ENCODE results near the gene ZNF184. TPM values are rescaled to one million over a fixed set of nuclear protein-coding genes. Genes with fewer than 3 reads are reported as not detected.

The ZNF184 gene
- total RNA-seq: 8.4 and 9.2 TPM in 2 replicates

GRCh38 chr6:27472617-27473400, at the start of gene ZNF184:
TSS of gene ZNF184 (minus strand) at chr6:27473105. CDS start at chr6:27472294, 811 bp downstream.
- H3K27ac Mint-ChIP-seq: peak within 1 kb of the TSS; percentile 84
- DNase-seq (ENCODE audit: low spot score): peak; percentile 87
- H3K4me1 Mint-ChIP-seq (ENCODE audit: low read depth): peaks cover 38% of the 10 kb centered on the region
- H3K4me3 Mint-ChIP-seq (ENCODE audit: low read depth): peak within 1 kb of the TSS; percentile 92
- peaks cover 36% of the 10 kb centered on the region for H3K36me3 Mint-ChIP-seq (ENCODE audit: low read depth)
- peaks cover 14% of the 10 kb centered on the region for H3K9me3 Mint-ChIP-seq
- intact Hi-C loops (cut with micrococcal nuclease): loop anchor here (1.0 to 10.0 kb wide), 8 partner anchors 30 to 938 kb away; partner anchors contain the start of genes ABT1, HMGN4 and ZNF391
- peaks cover 3% of the 10 kb centered on the region for H3K27me3 Mint-ChIP-seq (ENCODE audit: low read depth)

- Mint-ChIP-seq H3K36me3 (ENCODE audit: low read depth) (no peaks in the 10 kb centered on the region), H3K4me3 (ENCODE audit: low read depth) (peak overlapping the region; percentile 79), H3K9me3 (no peaks in the 10 kb centered on the region), H3K27me3 (ENCODE audit: low read depth) (peaks cover 30% of the 10 kb centered on the region), H3K4me1 (ENCODE audit: low read depth) (peaks cover 11% of the 10 kb centered on the region), H3K27ac (peak overlapping the region; percentile 62)
- DNase-seq (ENCODE audit: low spot score): peak; percentile 30
- intact Hi-C loops (cut with micrococcal nuclease): loop anchor here (1.0 to 5.0 kb wide), 7 partner anchors 16 to 376 kb away; no protein-coding TSS in a partner anchor
Observed at GRCh38 chr6:27518881-27519795, 46.2 kb upstream of the ZNF184 start.

- Mint-ChIP-seq H3K36me3 (ENCODE audit: low read depth) (no peaks in the 10 kb centered on the region), H3K4me1 (ENCODE audit: low read depth) (peaks cover 11% of the 10 kb centered on the region), H3K9me3 (no peaks in the 10 kb centered on the region), H3K27me3 (ENCODE audit: low read depth) (peaks cover 36% of the 10 kb centered on the region), H3K4me3 (ENCODE audit: low read depth) (peak overlapping the region; percentile 79), H3K27ac (no peak overlapping the region)
- DNase-seq (ENCODE audit: low spot score): no peak
- intact Hi-C loops (cut with micrococcal nuclease): loop anchor here (2.0 to 5.0 kb wide), 5 partner anchors 91 to 377 kb away; no protein-coding TSS in a partner anchor
Observed at GRCh38 chr6:27517928-27518787, 45.3 kb upstream of the ZNF184 start.

- Mint-ChIP-seq H3K27ac (no peak overlapping the region), H3K9me3 (no peaks in the 10 kb centered on the region), H3K4me1 (ENCODE audit: low read depth) (peaks cover 11% of the 10 kb centered on the region), H3K27me3 (ENCODE audit: low read depth) (peaks cover 42% of the 10 kb centered on the region), H3K36me3 (ENCODE audit: low read depth) (no peaks in the 10 kb centered on the region), H3K4me3 (ENCODE audit: low read depth) (no peak overlapping the region)
- intact Hi-C loops (cut with micrococcal nuclease): loop anchor here (5.0 kb wide), 1 partner anchor 280 kb away; no protein-coding TSS in a partner anchor
- no peak for DNase-seq (ENCODE audit: low spot score)
Observed at GRCh38 chr6:27517238-27517637, 44.3 kb upstream of the ZNF184 start.

GRCh38 chr6:27514906-27515495, 42.1 kb upstream of the ZNF184 start:
- Mint-ChIP-seq H3K4me3 (ENCODE audit: low read depth) (no peak overlapping the region), H3K36me3 (ENCODE audit: low read depth) (no peaks in the 10 kb centered on the region), H3K27me3 (ENCODE audit: low read depth) (peaks cover 50% of the 10 kb centered on the region), H3K4me1 (ENCODE audit: low read depth) (peaks cover 11% of the 10 kb centered on the region), H3K9me3 (no peaks in the 10 kb centered on the region), H3K27ac (no peak overlapping the region)
- intact Hi-C loops (cut with micrococcal nuclease): loop anchor here (5.0 kb wide), 1 partner anchor 282 kb away; no protein-coding TSS in a partner anchor
- DNase-seq (ENCODE audit: low spot score): no peak

GRCh38 chr6:27512525-27512924, 39.6 kb upstream of the ZNF184 start:
- Mint-ChIP-seq H3K36me3 (ENCODE audit: low read depth) (no peaks in the 10 kb centered on the region), H3K27ac (no peak overlapping the region), H3K4me3 (ENCODE audit: low read depth) (no peak overlapping the region), H3K4me1 (ENCODE audit: low read depth) (no peaks in the 10 kb centered on the region), H3K9me3 (no peaks in the 10 kb centered on the region), H3K27me3 (ENCODE audit: low read depth) (peaks cover 59% of the 10 kb centered on the region)
- DNase-seq (ENCODE audit: low spot score): no peak
- intact Hi-C loops (cut with micrococcal nuclease): no loop called here

- intact Hi-C loops (cut with micrococcal nuclease): loop anchor here (10.0 kb wide), 1 partner anchor 192 kb away; the partner anchor contains the start of gene POM121L2
- H3K9me3 Mint-ChIP-seq: no peaks in the 10 kb centered on the region
Observed at GRCh38 chr6:27507041-27507956, 34.4 kb upstream of the ZNF184 start.

GRCh38 chr6:27505209-27506027, 32.5 kb upstream of the ZNF184 start:
- H3K4me3 Mint-ChIP-seq (ENCODE audit: low read depth): no peak overlapping the region
- H3K4me1 Mint-ChIP-seq (ENCODE audit: low read depth): peaks cover 23% of the 10 kb centered on the region
- peak; percentile 16 for DNase-seq (ENCODE audit: low spot score)
- no peaks in the 10 kb centered on the region for H3K36me3 Mint-ChIP-seq (ENCODE audit: low read depth)
- no peak overlapping the region for H3K27ac Mint-ChIP-seq
- no peaks in the 10 kb centered on the region for H3K9me3 Mint-ChIP-seq
- intact Hi-C loops (cut with micrococcal nuclease): loop anchor here (10.0 kb wide), 1 partner anchor 191 kb away; the partner anchor contains the start of gene POM121L2
- peaks cover 25% of the 10 kb centered on the region for H3K27me3 Mint-ChIP-seq (ENCODE audit: low read depth)

More at GRCh38 chr6:27507041-27507956, 34.4 kb upstream of the ZNF184 start:
- Mint-ChIP-seq H3K4me3 (ENCODE audit: low read depth) (no peak overlapping the region), H3K27me3 (ENCODE audit: low read depth) (peaks cover 29% of the 10 kb centered on the region), H3K36me3 (ENCODE audit: low read depth) (no peaks in the 10 kb centered on the region), H3K27ac (no peak overlapping the region), H3K4me1 (ENCODE audit: low read depth) (peaks cover 20% of the 10 kb centered on the region)
- no peak for DNase-seq (ENCODE audit: low spot score)

- H3K27me3 Mint-ChIP-seq (ENCODE audit: low read depth): peaks cover 32% of the 10 kb centered on the region
- H3K9me3 Mint-ChIP-seq: no peaks in the 10 kb centered on the region
- H3K27ac Mint-ChIP-seq: peak overlapping the region; percentile 23
- DNase-seq (ENCODE audit: low spot score): peak; percentile 63
- H3K36me3 Mint-ChIP-seq (ENCODE audit: low read depth): no peaks in the 10 kb centered on the region
- peaks cover 23% of the 10 kb centered on the region for H3K4me1 Mint-ChIP-seq (ENCODE audit: low read depth)
- peak overlapping the region; percentile 88 for H3K4me3 Mint-ChIP-seq (ENCODE audit: low read depth)
- intact Hi-C loops (cut with micrococcal nuclease): loop anchor here (1.0 to 10.0 kb wide), 9 partner anchors 8 to 346 kb away; partner anchors contain the start of genes POM121L2 and ZNF184
Observed at GRCh38 chr6:27503436-27504030, 30.6 kb upstream of the ZNF184 start.

Data from activated T-helper 2 cell treated with anti-CD3 and anti-CD28 coated beads, Interferon-gamma antibody, Interleukin-2, Interleukin-4, amounts not matched to agents 10 μg/mL and 5 μg/mL and 100 μg/mL, durations not matched to agents 14 hours and 24 hours and 36 hours (primary cell).